ENCODE results near the gene MUC4.

GRCh38 chr3:195727606-195728195, 84.0 kb downstream of the MUC4 start:
- TF ChIP-seq POLR2AphosphoS5 (IDR thresholded peaks at IDR 0.05; ENCODE audit: borderline replicate concordance, low read depth, low read length) (no peak), EZH2 (IDR thresholded peaks at IDR 0.05) (no peak), FOXP2 (optimal IDR thresholded peaks at IDR 0.05; ENCODE audit: control extremely low read depth, extremely low read length, insufficient read depth) (no peak)

Measured in SK-N-MC (cell line).